ENCODE data around the gene AP2A1.

Gene AP2A1

GRCh38 chr19:49799271-49799797, 32.5 kb downstream of the AP2A1 start:
- DNase-seq = no peak

- no peak for DNase-seq
Measured at GRCh38 chr19:49799798-49800376, 33.1 kb downstream of the AP2A1 start.

GRCh38 chr19:49800771-49801170, 34.0 kb downstream of the AP2A1 start:
- no peak for DNase-seq

- no peak for DNase-seq
Measured at GRCh38 chr19:49801401-49801888, 34.6 kb downstream of the AP2A1 start.

GRCh38 chr19:49801966-49802661, 35.3 kb downstream of the AP2A1 start:
- no peak for DNase-seq

GRCh38 chr19:49802836-49803528, 36.2 kb downstream of the AP2A1 start:
- DNase-seq = no peak

GRCh38 chr19:49803529-49803856, 36.7 kb downstream of the AP2A1 start:
- no peak for DNase-seq

- no peak for DNase-seq
Measured at GRCh38 chr19:49805822-49806619, 39.2 kb downstream of the AP2A1 start.

- DNase-seq = no peak
Measured at GRCh38 chr19:49806620-49806959, 39.8 kb downstream of the AP2A1 start.

- DNase-seq = no peak
Measured at GRCh38 chr19:49807058-49807903, 40.5 kb downstream of the AP2A1 start.

GRCh38 chr19:49807904-49808675, 41.3 kb downstream of the AP2A1 start:
- DNase-seq = no peak

- DNase-seq = no peak
Measured at GRCh38 chr19:49808711-49809159, 41.9 kb downstream of the AP2A1 start.

GRCh38 chr19:49809160-49809940, 42.5 kb downstream of the AP2A1 start:
- no peak for DNase-seq

GRCh38 chr19:49809941-49810389, 43.2 kb downstream of the AP2A1 start:
- no peak for DNase-seq

GRCh38 chr19:49811328-49811727, 44.5 kb downstream of the AP2A1 start:
- DNase-seq = no peak

- DNase-seq = no peak
Measured at GRCh38 chr19:49812452-49812996, 45.7 kb downstream of the AP2A1 start.

- peak; percentile 97 for DNase-seq
Measured at GRCh38 chr19:49812997-49813861, 46.4 kb downstream of the AP2A1 start, which contains the start of gene FUZ. Gene FUZ (minus strand): TSS chr19:49813292. CDS start chr19:49813106, 186 bp downstream.

GRCh38 chr19:49814010-49814409, 47.2 kb downstream of the AP2A1 start:
- DNase-seq = no peak

- no peak for DNase-seq
Measured at GRCh38 chr19:49816590-49816989, 49.8 kb downstream of the AP2A1 start.

Data from NCI-H524 treated with DMSO at 0.1 percent for 48 hours (cell line).